K562 (cell line): ENCODE measurements around the gene WWC2. TPM values are rescaled to one million over a fixed set of nuclear protein-coding genes. Genes with fewer than 3 reads are reported as not detected.
A peak's percentile ranks its signal among the peaks of the same experiment; 100 is the strongest.

Experiments used
- CEBPG ChIP-seq, 3 experiments: fragments of 200-800 bp in 1 of 3; sonication (Bioruptor generic) in 1 of 3; sonication (generic) in 1 of 3; formaldehyde crosslinking in 1 of 3; IDR thresholded peaks in 2 of 3; conservative IDR thresholded peaks in 1 of 3; 2 replicates each; pipeline versions ENCODE4 v1.6.1 to v1.8.0; 2016 to 2022; ENCODE audit warnings: missing compliant biosample characterization in 2 of 3, missing genetic modification characterization in 2 of 3, mild to moderate bottlenecking in 1 of 3, missing genetic modification reagents in 1 of 3
- CTCF ChIP-seq, 3 experiments: IDR thresholded peaks in 2 of 3; conservative IDR thresholded peaks in 1 of 3; 2 replicates each; pipeline ENCODE4 v1.5.1; 2011 to 2012; ENCODE audit warnings: low read length in 3 of 3, mild to moderate bottlenecking in 3 of 3, control low read depth in 2 of 3, improper control_type of control experiment in 1 of 3, inconsistent platforms in 1 of 3, low read depth in 1 of 3, mixed read lengths in 1 of 3, moderate library complexity in 1 of 3; ENCODE audit not compliant: insufficient read depth in 2 of 3
- FUS ChIP-seq: fragments of 200-400 bp; formaldehyde crosslinking; optimal IDR thresholded peaks from 2 replicates; pipeline ENCODE3; 2017; ENCODE audit warnings: low read depth, low read length
- HNRNPK ChIP-seq: fragments of 200-400 bp; formaldehyde crosslinking; IDR thresholded peaks from one replicate; pipeline ENCODE4 v1.6.1; 2018; ENCODE audit warnings: mild to moderate bottlenecking, low read depth, low read length; ENCODE audit not compliant: poor library complexity, severe bottlenecking
- JUND ChIP-seq, 2 experiments: IDR thresholded peaks; 2 replicates in 1 of 2; 3 replicates in 1 of 2; pipeline ENCODE4 v1.6.1; 2011; ENCODE audit warnings: borderline replicate concordance in 2 of 2, low read depth in 2 of 2, low read length in 2 of 2, improper control_type of control experiment in 1 of 2, missing biosample characterization in 1 of 2, missing genetic modification characterization in 1 of 2, missing genetic modification reagents in 1 of 2
- LCOR ChIP-seq: sonication (generic); formaldehyde crosslinking; IDR thresholded peaks from 2 replicates; pipeline ENCODE4 v1.8.0; 2022; ENCODE audit warnings: mild to moderate bottlenecking, missing genetic modification reagents
- MEIS2 ChIP-seq: fragments of 450-650 bp; IDR thresholded peaks from 2 replicates; pipeline ENCODE4 v1.6.1; 2014; ENCODE audit warnings: mild to moderate bottlenecking; ENCODE audit not compliant: partially characterized antibody
- SMAD1 ChIP-seq: fragments of 150-350 bp; IDR thresholded peaks from 2 replicates; pipeline ENCODE4 v1.6.1; 2014; ENCODE audit warnings: low read length, low read depth; ENCODE audit not compliant: partially characterized antibody
- ZNF354B ChIP-seq: fragments of 250-450 bp; sonication (Bioruptor Pico); IDR thresholded peaks from 2 replicates; pipeline ENCODE4 v1.4.0; 2020
- ZNF609 ChIP-seq: sonication (generic); formaldehyde crosslinking; IDR thresholded peaks from 2 replicates; pipeline ENCODE4 v1.8.1; 2023; ENCODE audit warnings: missing genetic modification reagents, mild to moderate bottlenecking, borderline replicate concordance
- ZNF668 ChIP-seq: fragments of 250-450 bp; sonication (Bioruptor Pico); IDR thresholded peaks from 2 replicates; pipeline ENCODE4 v1.8.0; 2022; ENCODE audit warnings: mild to moderate bottlenecking, inconsistent platforms
- polyA plus RNA-seq, 8 experiments: library from polyadenylated mRNA; depleted of rRNA in 4 of 8; stranded (reverse) in 5 of 8; unstranded in 3 of 8; fragments of >200 nt; fragmentation: Nextera tagmentation in 2 of 8; fragmentation: Illumina TruSeq in 1 of 8; extraction: Ambion mirVana in 2 of 8; extraction: Trizol in 1 of 8; gene quantifications; 2 replicates each; pipeline versions ENCODE4 v1.2.1 to v1.2.3, GENCODE V29; 2011 to 2014; ENCODE audit warnings: inconsistent platforms in 1 of 8, missing spikeins in 1 of 8
- total RNA-seq, 7 experiments: library from RNA; depleted of rRNA in 6 of 7; stranded (reverse); fragments of >200 nt in 6 of 7; fragmentation: Illumina TruSeq in 2 of 7; extraction: Trizol in 2 of 7; gene quantifications; 2 replicates each; pipeline versions ENCODE4 v1.2.1 to v1.2.3, GENCODE V29; 2011 to 2021; ENCODE audit warnings: low replicate concordance in 1 of 7

WWC2 gene
- total and polyA plus RNA-seq, 9 of the 15 experiments (the other 6 are each of a cell fraction or from before 2014, with no cell fraction given) = 3.7 to 39.4 (median 19.6) TPM

- TF ChIP-seq HNRNPK = no peak
- peak; percentile 99 for TF ChIP-seq JUND (IDR thresholded peaks at IDR 0.05; ENCODE audit: borderline replicate concordance, low read depth, low read length)
- TF ChIP-seq JUND (tag; IDR thresholded peaks at IDR 0.05; ENCODE audit: borderline replicate concordance, low read depth, low read length) = peak; percentile 95; the same call in 2 of the 3 replicates
- TF ChIP-seq CTCF (IDR thresholded peaks at IDR 0.05 in 2 of 3, conservative IDR thresholded peaks at IDR 0.05 in 1 of 3; ENCODE audit: insufficient read depth in 2 of 3, low read depth in 1 of 3, low read length in 3 of 3) = no peak
- TF ChIP-seq SMAD1 = peak; percentile 32
- peak; percentile 81 for TF ChIP-seq CEBPG (CRISPR knock-in tag; IDR thresholded peaks at IDR 0.05)
- peak; percentile 41 to 68; a peak in 3 of 4 replicates for TF ChIP-seq CEBPG (tag; conservative IDR thresholded peaks at IDR 0.05 in 1 of 2, IDR thresholded peaks at IDR 0.05 in 1 of 2)
- TF ChIP-seq FUS = no peak
- TF ChIP-seq ZNF609 (CRISPR knock-in tag) = no peak
- no peak for TF ChIP-seq ZNF354B (CRISPR knock-in tag)
- no peak for TF ChIP-seq MEIS2
- peak; percentile 77 for TF ChIP-seq LCOR
- no peak for TF ChIP-seq ZNF668 (CRISPR knock-in tag)
These were observed 84.0 kb downstream of the WWC2 start (continued) for GRCh38 chr4:183182873-183183725.
